Tibial nerve (tissue), 4 donors: ENCODE data around the gene C8G.

Experiments used
- EP300 ChIP-seq, 2 donors: sonication (generic); formaldehyde crosslinking; IDR thresholded peaks; one replicate each; pipeline ENCODE4 v1.6.1; 2017; ENCODE audit warnings: antibody characterized with exemption in 2 of 2, mild to moderate bottlenecking in 1 of 2
- POLR2A ChIP-seq, 2 donors: fragments of 450-650 bp; IDR thresholded peaks; one replicate each; pipeline ENCODE4 v1.6.1; 2017; ENCODE audit warnings: antibody characterized with exemption in 2 of 2, mild to moderate bottlenecking in 2 of 2, moderate library complexity in 2 of 2
- TF ChIP-seq, protein P1 (sequence below), 5 experiments: fragments of 200-600 bp in 3 of 5; fragments of 450-650 bp in 2 of 5; sonication (generic) in 3 of 5; IDR thresholded peaks; one replicate each; pipeline ENCODE4 v1.5.1; 2016 to 2019; ENCODE audit warnings: antibody characterized with exemption in 5 of 5, mild to moderate bottlenecking in 3 of 5, moderate library complexity in 2 of 5

DNA sequence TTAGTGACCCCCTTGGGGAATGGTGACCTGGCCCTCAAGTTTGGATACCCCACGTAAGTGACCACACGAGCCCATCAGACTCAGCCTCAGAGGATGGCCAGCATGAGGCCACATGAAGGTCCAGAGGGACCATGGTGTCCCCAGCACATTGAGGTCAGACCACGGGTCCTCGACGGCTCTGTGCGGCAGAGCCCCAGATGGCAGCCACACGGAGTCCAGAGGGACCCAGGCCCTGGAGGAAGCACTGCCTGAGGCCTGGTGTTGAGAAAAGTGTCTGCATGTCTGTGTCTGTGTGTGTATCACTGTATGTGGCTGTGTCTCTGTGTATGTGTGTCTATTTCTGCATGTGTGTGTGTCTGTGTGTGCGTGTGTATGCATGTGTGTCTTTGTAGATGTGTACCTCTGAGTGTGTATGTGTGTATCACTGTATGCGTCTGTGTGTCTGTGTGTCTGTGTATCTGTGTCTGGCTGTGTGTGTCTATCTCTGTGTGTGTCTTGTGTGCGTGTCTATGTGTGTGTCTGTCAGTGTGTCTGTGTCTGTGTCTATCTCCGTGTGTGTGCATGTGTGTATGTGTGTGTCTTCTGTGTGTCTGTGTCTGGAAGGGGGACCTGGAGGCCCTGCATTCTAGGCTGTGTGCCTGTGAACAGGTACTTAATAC is 38.7 kb downstream of the C8G start:
- TF ChIP-seq, protein P1, sequence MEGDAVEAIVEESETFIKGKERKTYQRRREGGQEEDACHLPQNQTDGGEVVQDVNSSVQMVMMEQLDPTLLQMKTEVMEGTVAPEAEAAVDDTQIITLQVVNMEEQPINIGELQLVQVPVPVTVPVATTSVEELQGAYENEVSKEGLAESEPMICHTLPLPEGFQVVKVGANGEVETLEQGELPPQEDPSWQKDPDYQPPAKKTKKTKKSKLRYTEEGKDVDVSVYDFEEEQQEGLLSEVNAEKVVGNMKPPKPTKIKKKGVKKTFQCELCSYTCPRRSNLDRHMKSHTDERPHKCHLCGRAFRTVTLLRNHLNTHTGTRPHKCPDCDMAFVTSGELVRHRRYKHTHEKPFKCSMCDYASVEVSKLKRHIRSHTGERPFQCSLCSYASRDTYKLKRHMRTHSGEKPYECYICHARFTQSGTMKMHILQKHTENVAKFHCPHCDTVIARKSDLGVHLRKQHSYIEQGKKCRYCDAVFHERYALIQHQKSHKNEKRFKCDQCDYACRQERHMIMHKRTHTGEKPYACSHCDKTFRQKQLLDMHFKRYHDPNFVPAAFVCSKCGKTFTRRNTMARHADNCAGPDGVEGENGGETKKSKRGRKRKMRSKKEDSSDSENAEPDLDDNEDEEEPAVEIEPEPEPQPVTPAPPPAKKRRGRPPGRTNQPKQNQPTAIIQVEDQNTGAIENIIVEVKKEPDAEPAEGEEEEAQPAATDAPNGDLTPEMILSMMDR (IDR thresholded peaks at IDR 0.05): no peak
- TF ChIP-seq POLR2A (IDR thresholded peaks at IDR 0.05) (no peak), EP300 (IDR thresholded peaks at IDR 0.05) (peak in 1 of 2 donors; percentile 33)
